Panc1 (cell line): ENCODE data around the gene TRIM8. TPM values are rescaled to one million over a fixed set of nuclear protein-coding genes. Genes with fewer than 3 reads are reported as not detected.

Source experiments
- ATAC-seq: fragments of 200-7000 bp; cut with Tn5 transposase; 2 replicates; pipeline ENCODE4 v1.9.1; 2020; ENCODE audit warnings: mild to moderate bottlenecking, moderate library complexity
- BruUV-seq: library from RNA; stranded (reverse); fragments of 400-500 nt; replicated peaks from 2 replicates; lab custom pipeline; 2021; lab: Mats Ljungman, UMichigan
- CTCF ChIA-PET: fragments of 300-600 bp; sonication (Branson Sonifier 250); formaldehyde crosslinking; loops from one replicate; lab custom pipeline; 2022; ENCODE audit warnings: antibody characterized with exemption; lab: Charles Lee
- POLR2A ChIA-PET: fragments of 300-600 bp; sonication (Branson Sonifier 250); formaldehyde crosslinking; loops from one replicate; lab custom pipeline; 2022; ENCODE audit warnings: antibody characterized with exemption; lab: Charles Lee
- DNase-seq: peaks from one replicate; pipeline ENCODE4 v3.0.0-alpha.2; 2010; ENCODE audit warnings: low read depth, low spot score
- H3K27ac ChIP-seq: 2 replicates; pipeline ENCODE4 v1.5.1; 2011; ENCODE audit warnings: mild to moderate bottlenecking, low read length, inconsistent platforms
- H3K27me3 ChIP-seq: fragments of 200-500 bp; sonication (Bioruptor generic); 2 replicates; pipeline ENCODE4 v1.6.0; 2014; ENCODE audit warnings: low read length, inconsistent platforms; ENCODE audit not compliant: control insufficient read depth, insufficient read depth
- H3K36me3 ChIP-seq: fragments of 200-500 bp; sonication (Bioruptor generic); 2 replicates; pipeline ENCODE4 v1.5.1; 2014; ENCODE audit warnings: inconsistent platforms, mild to moderate bottlenecking, low read length, moderate library complexity; ENCODE audit not compliant: control insufficient read depth, insufficient read depth
- H3K4me1 ChIP-seq: 2 replicates; pipeline ENCODE4 v1.5.1; 2011; ENCODE audit warnings: inconsistent platforms, mild to moderate bottlenecking, low read length, moderate library complexity; ENCODE audit not compliant: control insufficient read depth, insufficient read depth
- H3K4me3 ChIP-seq, 2 experiments: 2 replicates each; pipeline ENCODE4 v1.5.1; 2011 to 2012; ENCODE audit warnings: low read depth in 2 of 2, low read length in 2 of 2, mild to moderate bottlenecking in 2 of 2, inconsistent platforms in 1 of 2, moderate library complexity in 1 of 2
- H3K9me3 ChIP-seq: fragments of 200-500 bp; sonication (Bioruptor generic); 2 replicates; pipeline ENCODE4 v1.5.1; 2014; ENCODE audit warnings: low read depth, mild to moderate bottlenecking, inconsistent platforms, low read length, moderate library complexity; ENCODE audit not compliant: control insufficient read depth, insufficient read depth
- CTCF ChIP-seq: fragments of 450-650 bp; IDR thresholded peaks from 2 replicates; pipeline ENCODE4 v1.5.1; 2017; ENCODE audit warnings: mild to moderate bottlenecking
- POLR2AphosphoS5 ChIP-seq: IDR thresholded peaks from 2 replicates; pipeline ENCODE4 v1.6.1; 2012; ENCODE audit warnings: mild to moderate bottlenecking, low read depth, low read length, moderate library complexity
- REST ChIP-seq, 2 experiments: IDR thresholded peaks; 2 replicates each; pipeline ENCODE4 v1.6.1; 2011 to 2012; ENCODE audit warnings: low read depth in 2 of 2, control low read depth in 1 of 2, low read length in 1 of 2, mild to moderate bottlenecking in 1 of 2, moderate library complexity in 1 of 2; ENCODE audit not compliant: insufficient read depth in 1 of 2
- SIN3A ChIP-seq: IDR thresholded peaks from 2 replicates; pipeline ENCODE4 v1.6.1; 2012; ENCODE audit warnings: low read depth, mild to moderate bottlenecking, low read length, moderate library complexity, borderline replicate concordance; ENCODE audit not compliant: insufficient read depth
- TCF7L2 ChIP-seq: IDR thresholded peaks from 2 replicates; pipeline ENCODE4 v1.6.1; 2011; ENCODE audit warnings: mild to moderate bottlenecking, low read depth, low read length, inconsistent platforms
- in situ Hi-C: cut with HindIII; loops from 2 replicates; pipeline ENCODE4 v1.10.0; 2016; ENCODE audit warnings: low sequenced_read_pairs, low pct_unique_long_range_greater_than_20kb
- intact Hi-C: fragments of 100-400 bp; cut with micrococcal nuclease; formaldehyde crosslinking; loops from one replicate; pipeline ENCODE4 v1.10.0; 2022; ENCODE audit not compliant: unreplicated experiment
- total RNA-seq: library from RNA; stranded (reverse); gene quantifications from one replicate; pipeline ENCODE4 v1.2.1, GENCODE V29; 2021; ENCODE audit not compliant: unreplicated experiment

The TRIM8 gene
- total RNA-seq, 1 experiment from 2014 or later, result 54.4 TPM

- Histone ChIP-seq H3K27me3 (no peaks in the 10 kb centered on the region), H3K27ac (no peak overlapping the region), H3K9me3 (no peaks in the 10 kb centered on the region), H3K4me1 (no peaks in the 10 kb centered on the region), H3K36me3 (no peaks in the 10 kb centered on the region), H3K4me3 (no peak overlapping the region)
- BruUV-seq, result no TSS peak
- in situ Hi-C loops, result no loop called here
- DNase-seq, result no peak
- ATAC-seq, result no peak
- TF ChIP-seq SIN3A, result no peak
- TF ChIP-seq CTCF, result no peak
- TF ChIP-seq REST (IDR thresholded peaks at IDR 0.05; ENCODE audit: insufficient read depth in 1 of 2, low read depth in 2 of 2, low read length in 1 of 2), result no peak
- no peak for TF ChIP-seq POLR2AphosphoS5
- TF ChIP-seq TCF7L2, result no peak
- ChIA-PET CTCF (interaction anchor here (0.6 kb wide), 1 partner anchor 288 kb away, joined by 3 read pairs; no protein-coding TSS in a partner anchor), POLR2A (interaction anchor here (0.6 kb wide), 1 partner anchor 366 kb away, joined by 3 read pairs; no protein-coding TSS in a partner anchor)
- intact Hi-C loops, result no loop called here
These were observed 38.7 kb downstream of the TRIM8 start for GRCh38 chr10:102682981-102683380.

- ChIA-PET POLR2A (no interaction called here), CTCF (no interaction called here)
- Histone ChIP-seq H3K36me3 (no peaks in the 10 kb centered on the region), H3K4me3 (no peak overlapping the region), H3K9me3 (no peaks in the 10 kb centered on the region), H3K4me1 (no peaks in the 10 kb centered on the region), H3K27ac (no peak overlapping the region), H3K27me3 (no peaks in the 10 kb centered on the region)
- DNase-seq (no peak), ATAC-seq (no peak)
- BruUV-seq, result TSS peak; percentile 50
- TF ChIP-seq CTCF (no peak), TCF7L2 (no peak), SIN3A (no peak), REST (IDR thresholded peaks at IDR 0.05; ENCODE audit: insufficient read depth in 1 of 2, low read depth in 2 of 2, low read length in 1 of 2) (no peak)
- intact Hi-C loops (no loop called here), in situ Hi-C loops (no loop called here)
These were observed 39.5 kb downstream of the TRIM8 start for GRCh38 chr10:102683736-102684135.
